Endothelial cell of umbilical vein (primary cell): ENCODE measurements around the gene NDUFV1. TPM values are rescaled to one million over a fixed set of nuclear protein-coding genes. Genes with fewer than 3 reads are reported as not detected.

ENCODE experiments used
- BruUV-seq: library from RNA; stranded (reverse); fragments of 400-500 nt; replicated peaks from 2 replicates; lab custom pipeline; 2021; lab: Mats Ljungman, UMichigan
- CTCF ChIA-PET: fragments of 300-600, 350-600 bp; sonication (Branson Sonifier 250); formaldehyde crosslinking; loops from one replicate; lab custom pipeline; 2021; ENCODE audit warnings: antibody characterized with exemption, inconsistent platforms; lab: Charles Lee
- POLR2A ChIA-PET: fragments of 300-600, 350-600 bp; sonication (Branson Sonifier 250); formaldehyde crosslinking; loops from one replicate; lab custom pipeline; 2021; ENCODE audit warnings: antibody characterized with exemption, inconsistent platforms; lab: Charles Lee
- DNase-seq: peaks from one replicate; pipeline ENCODE4 v3.0.0-alpha.2; 2011; ENCODE audit warnings: low read depth, low spot score
- FAIRE-seq: peaks from 2 replicates; lab custom pipeline; 2011; peaks lifted over from hg19 to GRCh38; lab: Jason Lieb, UNC
- H2AFZ ChIP-seq: 2 replicates; pipeline ENCODE4 v1.6.0; 2012; ENCODE audit warnings: low read depth, low read length, control low read depth, inconsistent platforms
- H3K27ac ChIP-seq: 2 replicates; pipeline ENCODE4 v1.5.1; 2011; ENCODE audit warnings: low read depth, mild to moderate bottlenecking, control low read depth, low read length, moderate library complexity; ENCODE audit not compliant: insufficient read depth
- H3K27me3 ChIP-seq, 2 experiments: 2 replicates each; pipeline versions ENCODE4 v1.6.0 to v1.6.1; 2011; ENCODE audit warnings: low read length in 2 of 2, mixed read lengths in 1 of 2; ENCODE audit not compliant: control insufficient read depth in 2 of 2, insufficient read depth in 2 of 2
- H3K36me3 ChIP-seq, 2 experiments: 2 replicates in 1 of 2; 3 replicates in 1 of 2; pipeline ENCODE4 v1.5.1; 2011; ENCODE audit warnings: low read length in 2 of 2, mild to moderate bottlenecking in 1 of 2, moderate library complexity in 1 of 2; ENCODE audit not compliant: control insufficient read depth in 2 of 2, insufficient read depth in 2 of 2; ENCODE audit errors: extremely low read depth in 1 of 2
- H3K4me1 ChIP-seq: 3 replicates; pipeline ENCODE4 v1.5.1; 2011; ENCODE audit warnings: mild to moderate bottlenecking, low read length; ENCODE audit not compliant: control insufficient read depth, insufficient read depth; ENCODE audit errors: extremely low read depth
- H3K4me2 ChIP-seq: 2 replicates; pipeline ENCODE4 v1.6.1; 2011; ENCODE audit warnings: low read length, control low read depth, mixed read lengths; ENCODE audit not compliant: insufficient read depth
- H3K4me3 ChIP-seq, 3 experiments: fragments of 200-600 bp in 1 of 3; sonication (generic), shearing (Covaris generic) in 1 of 3; replicated peaks in 1 of 3; 2 replicates each; pipeline ENCODE4 v1.5.1; 2011 to 2016; ENCODE audit warnings: control low read depth in 3 of 3, low read length in 3 of 3, mild to moderate bottlenecking in 2 of 3, inconsistent platforms in 1 of 3, low read depth in 1 of 3, moderate library complexity in 1 of 3; ENCODE audit not compliant: insufficient read depth in 1 of 3
- H3K79me2 ChIP-seq: 2 replicates; pipeline ENCODE4 v1.6.0; 2012; ENCODE audit warnings: low read length, inconsistent platforms; ENCODE audit not compliant: control insufficient read depth, insufficient read depth
- H3K9ac ChIP-seq: replicated peaks from 2 replicates; pipeline ENCODE3; 2011; ENCODE audit warnings: low read length, control low read depth; ENCODE audit not compliant: insufficient read depth; ENCODE audit errors: extremely low read depth
- H3K9me1 ChIP-seq: replicated peaks from 3 replicates; pipeline ENCODE4 v1.6.0; 2011; ENCODE audit warnings: mild to moderate bottlenecking, low read length; ENCODE audit not compliant: control insufficient read depth, insufficient read depth; ENCODE audit errors: extremely low read depth
- H3K9me3 ChIP-seq: replicated peaks from 2 replicates; pipeline ENCODE4 v1.5.1; 2012; ENCODE audit warnings: low read length, inconsistent platforms; ENCODE audit not compliant: control insufficient read depth, insufficient read depth
- H4K20me1 ChIP-seq: replicated peaks from 2 replicates; pipeline ENCODE3; 2011; ENCODE audit warnings: mild to moderate bottlenecking, low read length; ENCODE audit not compliant: control insufficient read depth, insufficient read depth; ENCODE audit errors: extremely low read depth
- CTCF ChIP-seq, 2 donors: IDR thresholded peaks; 1 replicate in 1 of 2; 2 replicates in 1 of 2; pipeline ENCODE4 v1.5.1; 2011; ENCODE audit warnings: low read length in 2 of 2, mild to moderate bottlenecking in 2 of 2, moderate library complexity in 2 of 2, control low read depth in 1 of 2, inconsistent platforms in 1 of 2, low read depth in 1 of 2; ENCODE audit not compliant: insufficient read depth in 1 of 2; ENCODE audit errors: extremely low read depth in 1 of 2
- EZH2 ChIP-seq: IDR thresholded peaks from 2 replicates; pipeline ENCODE4 v1.6.1; 2012; ENCODE audit warnings: borderline replicate concordance, low read depth, mild to moderate bottlenecking, moderate library complexity, low read length, inconsistent platforms; ENCODE audit not compliant: severe bottlenecking
- FOS ChIP-seq: IDR thresholded peaks from 2 replicates; pipeline ENCODE4 v1.6.1; 2011; ENCODE audit warnings: mild to moderate bottlenecking, low read length, moderate library complexity, borderline replicate concordance; ENCODE audit not compliant: insufficient read depth
- GATA2 ChIP-seq: IDR thresholded peaks from 2 replicates; pipeline ENCODE4 v1.7.0; 2011; ENCODE audit warnings: low read depth, mild to moderate bottlenecking, moderate library complexity, mixed read lengths, low read length; ENCODE audit not compliant: insufficient read length, insufficient read depth
- JUN ChIP-seq: IDR thresholded peaks from 2 replicates; pipeline ENCODE4 v1.6.1; 2011; ENCODE audit warnings: borderline replicate concordance, low read depth; ENCODE audit not compliant: insufficient read length, insufficient read depth
- MYC ChIP-seq: IDR thresholded peaks from one replicate; pipeline ENCODE4 v1.6.1; 2011; ENCODE audit warnings: mild to moderate bottlenecking, low read depth, low read length
- POLR2A ChIP-seq: IDR thresholded peaks from 2 replicates; pipeline ENCODE4 v1.6.1; 2012; ENCODE audit warnings: low read depth, mild to moderate bottlenecking, control low read depth, low read length
- POLR2AphosphoS5 ChIP-seq: IDR thresholded peaks from 2 replicates; pipeline ENCODE4 v1.6.1; 2012; ENCODE audit warnings: low read depth, mild to moderate bottlenecking, control low read depth, low read length, moderate library complexity; ENCODE audit not compliant: insufficient read depth
- dilution Hi-C: fragments of 300-500 bp; cut with MboI; formaldehyde crosslinking; loops from one replicate; pipeline ENCODE4 v1.15.0; 2019; ENCODE audit warnings: low sequenced_read_pairs; ENCODE audit not compliant: extremely low pct_ligation_motif_present
- intact Hi-C: fragments of 100-400 bp; cut with micrococcal nuclease; formaldehyde crosslinking; loops from one replicate; pipeline ENCODE4 v1.10.0; 2022
- polyA plus RNA-seq, 4 experiments: library from polyadenylated mRNA; depleted of rRNA in 3 of 4; stranded (reverse) in 3 of 4; unstranded in 1 of 4; fragments of >200 nt; gene quantifications; 2 replicates each; pipeline versions ENCODE4 v1.2.1 to v1.2.3, GENCODE V29; 2011 to 2012; ENCODE audit warnings: missing spikeins in 1 of 4
- total RNA-seq: library from RNA; stranded (reverse); gene quantifications from 2 replicates; pipeline ENCODE4 v1.2.3, GENCODE V29; 2021
- TF ChIP-seq, protein P1 (sequence below): IDR thresholded peaks from 2 replicates; pipeline ENCODE4 v1.6.1; 2011; ENCODE audit not compliant: insufficient read depth, insufficient read length

NDUFV1 gene
- total and polyA plus RNA-seq, 2 donors (not counting 3 experiments of a cell fraction or from before 2014, with no cell fraction given) = 191 to 203 TPM

GRCh38 chr11:67631853-67632174 is 25.1 kb downstream of the NDUFV1 start:
- TF ChIP-seq, protein P1, sequence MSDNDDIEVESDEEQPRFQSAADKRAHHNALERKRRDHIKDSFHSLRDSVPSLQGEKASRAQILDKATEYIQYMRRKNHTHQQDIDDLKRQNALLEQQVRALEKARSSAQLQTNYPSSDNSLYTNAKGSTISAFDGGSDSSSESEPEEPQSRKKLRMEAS = no peak
- TF ChIP-seq POLR2A = no peak
- TF ChIP-seq JUN = no peak
- no peaks in the 10 kb centered on the region for H3K79me2 ChIP-seq
- H3K9ac ChIP-seq = no peak overlapping the region
- BruUV-seq = no TSS peak
- H4K20me1 ChIP-seq = no peaks in the 10 kb centered on the region
- H3K4me3 ChIP-seq = no peak overlapping the region
- FAIRE-seq (no peak), DNase-seq (no peak)
- CTCF ChIA-PET = interaction anchor here (6.6 kb wide), 1 partner anchor 26 kb away, joined by 92 read pairs; no protein-coding TSS in a partner anchor
- no peaks in the 10 kb centered on the region for H3K9me3 ChIP-seq
- no peak overlapping the region for H2AFZ ChIP-seq
- intact Hi-C loops = loop anchor here (2.0 kb wide), 1 partner anchor 173 kb away; no protein-coding TSS in a partner anchor
- no peak overlapping the region for H3K4me2 ChIP-seq
- POLR2A ChIA-PET = no interaction called here
- dilution Hi-C loops = no loop called here
- no peaks in the 10 kb centered on the region for H3K27me3 ChIP-seq
- H3K9me1 ChIP-seq = no peaks in the 10 kb centered on the region
- H3K4me1 ChIP-seq = peaks cover 4% of the 10 kb centered on the region
- H3K36me3 ChIP-seq = no peaks in the 10 kb centered on the region
- H3K27ac ChIP-seq = no peak overlapping the region

GRCh38 chr11:67632175-67632981 is 25.6 kb downstream of the NDUFV1 start:
- dilution Hi-C loops = no loop called here
- DNase-seq (no peak), FAIRE-seq (no peak)
- Histone ChIP-seq H4K20me1 (no peaks in the 10 kb centered on the region), H3K4me1 (peaks cover 4% of the 10 kb centered on the region), H3K9ac (no peak overlapping the region), H3K27ac (no peak overlapping the region), H2AFZ (no peak overlapping the region), H3K4me3 (no peak overlapping the region), H3K4me2 (no peak overlapping the region), H3K79me2 (no peaks in the 10 kb centered on the region), H3K36me3 (no peaks in the 10 kb centered on the region), H3K9me3 (no peaks in the 10 kb centered on the region), H3K27me3 (no peaks in the 10 kb centered on the region), H3K9me1 (no peaks in the 10 kb centered on the region)
- ChIA-PET POLR2A (no interaction called here), CTCF (interaction anchor here (6.6 kb wide), 1 partner anchor 26 kb away, joined by 92 read pairs; no protein-coding TSS in a partner anchor)
- intact Hi-C loops = no loop called here
- no TSS peak for BruUV-seq
- TF ChIP-seq CTCF (IDR thresholded peaks at IDR 0.05; ENCODE audit: extremely low read depth in 1 of 2, insufficient read depth in 1 of 2, low read depth in 1 of 2, low read length in 2 of 2) (no peak), MYC (no peak), GATA2 (no peak), JUN (no peak), POLR2A (no peak), EZH2 (no peak), POLR2AphosphoS5 (no peak), FOS (no peak)
- TF ChIP-seq, protein P1 = no peak
